Spleen (tissue), 11 donors: ENCODE results near the gene FAM20A. TPM values are rescaled to one million over a fixed set of nuclear protein-coding genes. Genes with fewer than 3 reads are reported as not detected.

ENCODE experiments used
- DNase-seq: peaks from one replicate; pipeline ENCODE4 v3.0.0-alpha.2; 2020
- H3K27ac ChIP-seq, 8 donors: fragments of 200-600 bp; sonication (generic) in 7 of 8; 1 replicate in 4 of 8; 2 replicates in 4 of 8; pipeline versions ENCODE4 v1.5.0 to v1.8.0; 2016 to 2021; ENCODE audit warnings: inconsistent platforms in 4 of 8, mild to moderate bottlenecking in 4 of 8, moderate library complexity in 1 of 8
- H3K27me3 ChIP-seq, 7 donors: fragments of 200-600 bp; sonication (generic) in 6 of 7; replicated peaks in 1 of 7; 1 replicate in 4 of 7; 2 replicates in 3 of 7; pipeline versions ENCODE4 v1.5.0 to v1.8.0; 2016 to 2021; ENCODE audit warnings: inconsistent platforms in 3 of 7, mild to moderate bottlenecking in 1 of 7
- H3K36me3 ChIP-seq, 6 donors: fragments of 200-600 bp; sonication (generic) in 5 of 6; 1 replicate in 4 of 6; 2 replicates in 2 of 6; pipeline versions ENCODE4 v1.5.0 to v1.8.0; 2016 to 2021; ENCODE audit warnings: inconsistent platforms in 2 of 6
- H3K4me1 ChIP-seq, 6 donors: fragments of 200-600 bp; sonication (generic) in 5 of 6; 1 replicate in 3 of 6; 2 replicates in 3 of 6; pipeline versions ENCODE4 v1.5.0 to v1.8.0; 2016 to 2021; ENCODE audit warnings: inconsistent platforms in 3 of 6
- H3K4me3 ChIP-seq, 8 donors: fragments of 200-600 bp; sonication (generic) in 7 of 8; 1 replicate in 4 of 8; 2 replicates in 4 of 8; pipeline versions ENCODE4 v1.5.0 to v1.8.0; 2016 to 2021; ENCODE audit warnings: inconsistent platforms in 4 of 8, mild to moderate bottlenecking in 4 of 8, moderate library complexity in 2 of 8
- H3K9me3 ChIP-seq, 8 donors: fragments of 200-600 bp; sonication (generic) in 7 of 8; 1 replicate in 4 of 8; 2 replicates in 4 of 8; pipeline versions ENCODE4 v1.5.0 to v1.8.0; 2016 to 2021; ENCODE audit warnings: inconsistent platforms in 4 of 8
- CTCF ChIP-seq, 11 experiments: fragments of 200-600 bp in 7 of 11; fragments of 450-650 bp in 4 of 11; sonication (generic) in 4 of 11; IDR thresholded peaks in 8 of 11; conservative IDR thresholded peaks in 3 of 11; 1 replicate in 7 of 11; 2 replicates in 4 of 11; pipeline versions ENCODE4 v1.4.0 to v1.8.0; 2016 to 2021; ENCODE audit warnings: antibody characterized with exemption in 11 of 11, inconsistent platforms in 4 of 11, mild to moderate bottlenecking in 1 of 11
- POLR2A ChIP-seq, 3 donors: fragments of 450-650 bp; IDR thresholded peaks; one replicate each; pipeline ENCODE4 v1.5.1; 2017; ENCODE audit warnings: antibody characterized with exemption in 3 of 3, mild to moderate bottlenecking in 1 of 3
- POLR2AphosphoS5 ChIP-seq, 3 donors: sonication (generic); formaldehyde crosslinking; IDR thresholded peaks; one replicate each; pipeline ENCODE4 v1.5.1; 2017; ENCODE audit warnings: antibody characterized with exemption in 3 of 3
- WGBS, 5 donors: extraction: QIAGEN DNeasy Blood & Tissue Kit in 3 of 5; methylation state at CpG; one replicate each; pipeline versions ENCODE4 v1.1.5 to v1.1.7; 2013 to 2018; 5-methylcytosine and 5-hydroxymethylcytosine counted together
- intact Hi-C: fragments of 100-400 bp; cut with DNase I; formaldehyde crosslinking; loops from one replicate; pipeline ENCODE4 v1.15.0; 2023; ENCODE audit warnings: low total_unique reads
- polyA plus RNA-seq, 3 donors: library from polyadenylated mRNA; stranded (reverse); fragments of 200-250 nt; gene quantifications; one replicate each; pipeline ENCODE4 v1.2.1, GENCODE V29; 2013
- total RNA-seq, 7 donors: library from RNA; depleted of rRNA in 3 of 7; stranded (reverse); fragments of >200 nt in 3 of 7; fragmentation: NEBNext Ultra II Directional in 4 of 7; extraction: Animal tissue kit (Norgen Biotek cat#: 25700) in 4 of 7; gene quantifications; one replicate each; pipeline versions ENCODE4 v1.1.0 to v1.2.1, GENCODE V29; 2016 to 2021
- donor health status: healthy with polysubstance abuse.
- donor health status: DM: no; HTN: no; CAD: no; lungs with moderate emphysema.
- donor health status: DM: no; HTN: no; CAD: no.
- donor health status: Bipolar disorder and iron deficiency.
- donor health status: healthy.
- donor health status: DM: no; HTN: no; CAD: no.
- donor health status: DM: yes; HTN: yes; CAD: no.

Gene FAM20A
- total and polyA plus RNA-seq, 10 donors: 5.0 to 58.0 (median 26.1) TPM

GRCh38 chr17:68598074-68598473, 3.1 kb downstream of the FAM20A start:
- peaks cover 4 to 66% (median 21%) of the 10 kb centered on the region in 7 donors for H3K27me3 ChIP-seq
- intact Hi-C loops: no loop called here
- H3K36me3 ChIP-seq: no peaks in the 10 kb centered on the region

GRCh38 chr17:68596411-68596945, 4.7 kb downstream of the FAM20A start:
- H3K4me1 ChIP-seq: peaks cover 10 to 69% (median 30%) of the 10 kb centered on the region in 6 donors
- no peaks in the 10 kb centered on the region for H3K9me3 ChIP-seq
- no peak overlapping the region for H3K4me3 ChIP-seq
- peaks cover 4 to 63% (median 18%) of the 10 kb centered on the region in 7 donors for H3K27me3 ChIP-seq
- TF ChIP-seq POLR2AphosphoS5 (IDR thresholded peaks at IDR 0.05) (no peak), POLR2A (IDR thresholded peaks at IDR 0.05) (no peak), CTCF (IDR thresholded peaks at IDR 0.05 in 8 of 11, conservative IDR thresholded peaks at IDR 0.05 in 3 of 11) (no peak)
- 81 to 92% (median 85%) methylated on average over 5 of the region's 5 CpGs for WGBS, 5 donors
- DNase-seq: no peak
- H3K36me3 ChIP-seq: no peaks in the 10 kb centered on the region
- intact Hi-C loops: no loop called here
- H3K27ac ChIP-seq: no peak overlapping the region

More at GRCh38 chr17:68598074-68598473, 3.1 kb downstream of the FAM20A start:
- H3K4me3 ChIP-seq: peak overlapping the region in 1 of 8 donors; percentile 16
- no peak for DNase-seq
- no peak overlapping the region for H3K27ac ChIP-seq
- no peaks in the 10 kb centered on the region for H3K9me3 ChIP-seq
- TF ChIP-seq POLR2A (IDR thresholded peaks at IDR 0.05) (no peak), CTCF (IDR thresholded peaks at IDR 0.05 in 8 of 11, conservative IDR thresholded peaks at IDR 0.05 in 3 of 11) (no peak), POLR2AphosphoS5 (IDR thresholded peaks at IDR 0.05) (no peak)
- 92 to 99% (median 93%) methylated on average over 4 of the region's 4 CpGs for WGBS, 5 donors
- peaks cover 14 to 82% (median 37%) of the 10 kb centered on the region in 6 donors for H3K4me1 ChIP-seq

- DNase-seq: no peak
- no peak overlapping the region for H3K27ac ChIP-seq
- intact Hi-C loops: no loop called here
Measured at GRCh38 chr17:68595986-68596385, 5.2 kb downstream of the FAM20A start.

More at GRCh38 chr17:68595986-68596385, 5.2 kb downstream of the FAM20A start:
- Histone ChIP-seq H3K36me3 (no peaks in the 10 kb centered on the region), H3K9me3 (no peaks in the 10 kb centered on the region), H3K4me1 (peaks cover 6 to 64% (median 25%) of the 10 kb centered on the region in 6 donors), H3K4me3 (no peak overlapping the region), H3K27me3 (peaks cover 4 to 60% (median 16%) of the 10 kb centered on the region in 7 donors)
- 56 to 72% (median 67%) methylated on average over 2 of the region's 2 CpGs for WGBS, 5 donors
- TF ChIP-seq POLR2A (IDR thresholded peaks at IDR 0.05) (no peak), CTCF (IDR thresholded peaks at IDR 0.05 in 8 of 11, conservative IDR thresholded peaks at IDR 0.05 in 3 of 11) (no peak), POLR2AphosphoS5 (IDR thresholded peaks at IDR 0.05) (no peak)
